HEK293 (cell line): Measurements from ENCODE around the gene C19orf73.

Source experiments
- CTCF ChIP-seq: fragments of 450-650 bp; formaldehyde crosslinking; IDR thresholded peaks from 2 replicates; pipeline ENCODE4 v1.5.1; 2016; ENCODE audit warnings: missing biosample characterization, missing genetic modification characterization
- HOXA7 ChIP-seq: sonication (generic); formaldehyde crosslinking; IDR thresholded peaks from 2 replicates; pipeline ENCODE4 v1.8.1; 2022; ENCODE audit warnings: missing genetic modification reagents, borderline replicate concordance
- KLF1 ChIP-seq: fragments of 450-650 bp; formaldehyde crosslinking; IDR thresholded peaks from 2 replicates; pipeline ENCODE4 v1.5.1; 2016; ENCODE audit warnings: missing biosample characterization, missing genetic modification characterization
- PRDM1 ChIP-seq: fragments of 450-650 bp; formaldehyde crosslinking; IDR thresholded peaks from 2 replicates; pipeline ENCODE4; 2016; ENCODE audit warnings: missing biosample characterization, missing genetic modification characterization
- PRDM10 ChIP-seq: fragments of 450-650 bp; formaldehyde crosslinking; IDR thresholded peaks from 2 replicates; pipeline ENCODE4 v1.5.1; 2016; ENCODE audit warnings: missing biosample characterization, missing genetic modification characterization
- RBAK ChIP-seq: fragments of 450-650 bp; formaldehyde crosslinking; IDR thresholded peaks from 2 replicates; pipeline ENCODE4 v1.5.1; 2016; ENCODE audit warnings: missing biosample characterization, missing genetic modification characterization
- REST ChIP-seq: fragments of 450-650 bp; formaldehyde crosslinking; IDR thresholded peaks from 2 replicates; pipeline ENCODE4 v1.5.1; 2016; ENCODE audit warnings: missing biosample characterization, missing genetic modification characterization
- ZFHX2 ChIP-seq: fragments of 450-650 bp; formaldehyde crosslinking; conservative IDR thresholded peaks from 2 replicates; pipeline ENCODE4 v1.5.1; 2016; ENCODE audit warnings: missing biosample characterization, missing genetic modification characterization
- ZNF138 ChIP-seq: fragments of 450-650 bp; formaldehyde crosslinking; IDR thresholded peaks from 2 replicates; pipeline ENCODE4 v1.5.1; 2016; ENCODE audit warnings: missing biosample characterization, missing genetic modification characterization, borderline replicate concordance

GRCh38 chr19:49119411-49120324, 725 bp upstream of the C19orf73 start, which contains the start of gene PPFIA3:
- TF ChIP-seq CTCF (tag by site-specific recombination) (no peak), PRDM10 (tag by site-specific recombination) (no peak), ZNF138 (tag by site-specific recombination) (no peak), KLF1 (no peak), REST (tag by site-specific recombination) (peak; percentile 95), RBAK (tag by site-specific recombination) (no peak), PRDM1 (tag by site-specific recombination) (no peak), HOXA7 (CRISPR knock-in tag) (no peak), ZFHX2 (tag by site-specific recombination) (no peak)
